GM18951 (cell line): ENCODE results near the gene EHBP1.

Source experiments
- POLR2A ChIP-seq: IDR thresholded peaks from 4 replicates; pipeline ENCODE4 v1.6.1; 2011; ENCODE audit warnings: mild to moderate bottlenecking; ENCODE audit not compliant: insufficient read length, insufficient read depth; ENCODE audit errors: extremely low read depth
- in situ Hi-C: fragments of 300-500 bp; cut with MboI; formaldehyde crosslinking; loops from one replicate; pipeline ENCODE4 v1.12.0; 2022; ENCODE audit warnings: low sequenced_read_pairs, mixed read lengths, inconsistent platforms; ENCODE audit not compliant: unreplicated experiment

The EHBP1 gene

DNA sequence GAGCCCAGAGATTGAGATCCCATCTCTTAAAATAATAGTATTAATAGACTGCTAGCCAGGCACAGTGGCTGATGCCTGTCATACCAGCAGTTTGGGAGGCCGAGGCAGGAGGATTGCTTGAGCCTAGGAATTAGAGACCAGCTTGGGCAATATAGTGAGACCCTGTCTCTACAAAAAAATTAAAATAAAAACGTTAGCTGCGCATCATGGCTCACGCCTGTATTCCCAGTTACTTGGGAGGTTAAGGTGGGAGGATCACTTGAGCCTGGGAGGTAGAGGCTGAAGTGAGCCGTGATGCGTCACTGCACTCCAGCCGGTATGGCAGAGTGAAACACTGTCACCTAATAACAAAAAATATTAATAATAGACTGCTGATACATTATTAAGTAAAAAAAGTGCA is 178.1 kb downstream of the EHBP1 start:
- no peak for TF ChIP-seq POLR2A
- in situ Hi-C loops = no loop called here

DNA sequence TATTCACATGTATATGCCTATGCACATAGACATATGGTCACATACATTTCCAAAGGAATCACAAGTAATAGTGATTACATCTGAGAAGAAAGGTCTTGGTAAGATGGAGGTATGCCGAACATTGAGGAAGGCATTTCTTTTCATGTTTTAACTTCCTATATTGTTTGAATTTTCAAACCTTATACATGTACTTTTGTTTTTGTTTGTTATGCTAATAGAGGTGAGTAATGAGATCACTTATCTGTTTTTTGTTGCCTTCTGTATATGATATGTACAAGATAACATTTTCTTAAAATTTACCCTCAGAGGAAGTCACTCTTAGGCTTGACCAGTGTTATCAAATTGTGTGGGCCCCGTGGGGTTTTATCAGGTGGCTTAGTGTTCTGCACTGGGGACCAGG is 178.6 kb downstream of the EHBP1 start:
- TF ChIP-seq POLR2A = no peak
- in situ Hi-C loops = no loop called here

DNA sequence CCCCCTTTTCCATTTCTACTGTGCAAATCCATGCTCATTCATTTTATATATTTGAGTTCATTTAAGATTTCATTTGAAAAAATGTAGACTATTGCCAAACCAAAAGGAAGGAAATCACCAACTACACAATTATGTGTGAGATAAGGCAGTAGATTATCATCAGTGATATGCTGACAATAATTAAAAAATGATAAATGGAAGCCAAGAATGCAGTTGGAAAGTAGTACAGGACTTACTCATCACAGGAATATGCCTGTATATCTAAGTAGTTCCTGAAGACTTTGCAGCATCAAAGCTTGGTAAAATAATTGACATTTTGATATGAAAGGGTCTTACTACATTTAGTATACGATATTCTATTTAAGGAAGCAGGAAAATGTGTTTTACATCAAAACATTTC is 179.0 kb downstream of the EHBP1 start:
- no peak for TF ChIP-seq POLR2A
- in situ Hi-C loops = no loop called here

DNA sequence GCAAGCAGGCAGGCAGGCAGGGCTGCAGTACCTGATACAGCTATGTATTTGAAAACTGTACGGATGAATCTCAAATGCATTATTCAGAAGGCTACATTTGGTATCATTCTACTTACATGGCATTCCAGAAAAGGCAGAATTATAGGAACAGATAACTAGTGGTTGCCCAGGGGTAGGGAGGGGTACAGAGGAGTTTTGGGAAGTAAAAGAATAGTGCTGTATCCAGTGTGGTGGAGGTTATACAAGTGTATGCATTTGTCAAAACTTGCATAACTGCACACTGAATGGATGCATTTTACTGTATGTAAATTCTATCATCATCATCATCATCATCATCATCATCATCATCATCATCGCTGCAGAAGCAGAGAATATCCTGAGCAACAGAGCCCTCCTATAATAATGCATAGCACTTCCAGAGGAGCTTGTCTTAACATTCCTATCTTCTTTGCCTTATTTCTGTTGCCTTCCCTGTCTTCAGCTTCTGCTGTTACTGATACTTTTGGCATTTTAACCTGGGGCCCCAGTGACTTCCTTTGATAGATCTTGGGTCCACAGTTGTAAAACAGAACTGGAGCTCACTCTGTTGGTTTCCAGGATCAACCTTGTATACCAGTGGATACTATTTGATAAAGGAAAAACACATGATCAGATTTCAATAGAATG is 189.6 kb downstream of the EHBP1 start:
- in situ Hi-C loops = no loop called here
- no peak for TF ChIP-seq POLR2A

DNA sequence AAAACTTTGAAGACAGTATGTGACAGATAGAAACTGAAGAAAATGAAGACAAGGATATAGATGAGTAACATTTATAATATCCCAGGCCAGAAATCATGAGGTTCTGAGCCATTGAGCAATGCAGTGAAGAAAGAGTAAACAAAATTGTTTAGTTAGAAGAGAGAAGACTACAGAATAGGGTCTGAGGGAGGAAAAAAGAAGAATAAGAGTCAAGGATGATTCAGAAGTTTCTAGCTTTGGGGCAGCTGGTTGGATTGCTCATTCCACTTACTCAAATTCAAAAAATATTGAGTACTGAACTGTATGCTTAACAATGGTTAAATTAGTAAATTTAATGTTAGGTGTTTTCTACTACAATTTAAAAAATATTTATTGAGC is 190.1 kb downstream of the EHBP1 start:
- in situ Hi-C loops = no loop called here
- TF ChIP-seq POLR2A = no peak

DNA sequence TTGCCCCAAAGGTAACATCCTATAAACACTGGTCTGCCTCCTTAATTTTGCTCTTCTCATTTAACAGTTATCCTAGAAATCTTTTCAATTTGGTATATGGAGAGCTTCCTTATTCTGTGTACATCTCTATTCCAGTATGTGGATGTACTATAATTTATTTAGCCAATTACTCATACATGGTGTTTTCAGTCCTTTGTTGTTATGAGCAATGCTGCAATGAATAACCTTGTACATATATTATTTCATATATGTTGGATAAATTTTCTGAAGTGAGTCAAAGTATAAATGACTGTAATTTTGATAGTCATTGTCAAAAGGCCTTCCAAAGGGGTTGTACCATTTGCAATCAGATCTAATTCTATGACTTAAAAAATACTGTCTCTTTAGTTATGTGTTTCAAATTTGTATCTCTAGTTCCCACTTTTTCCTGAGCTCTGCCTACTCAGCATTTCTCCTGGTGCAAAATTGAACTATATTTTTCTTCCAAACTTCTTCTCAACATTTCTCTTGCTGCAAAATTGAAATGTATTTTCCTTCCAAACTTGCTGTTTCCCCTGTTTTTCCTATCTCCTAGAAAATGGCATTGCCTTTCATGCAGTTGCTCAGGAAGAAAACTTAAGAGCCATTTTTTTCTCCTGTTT is 191.8 kb downstream of the EHBP1 start:
- in situ Hi-C loops = no loop called here
- TF ChIP-seq POLR2A = no peak

DNA sequence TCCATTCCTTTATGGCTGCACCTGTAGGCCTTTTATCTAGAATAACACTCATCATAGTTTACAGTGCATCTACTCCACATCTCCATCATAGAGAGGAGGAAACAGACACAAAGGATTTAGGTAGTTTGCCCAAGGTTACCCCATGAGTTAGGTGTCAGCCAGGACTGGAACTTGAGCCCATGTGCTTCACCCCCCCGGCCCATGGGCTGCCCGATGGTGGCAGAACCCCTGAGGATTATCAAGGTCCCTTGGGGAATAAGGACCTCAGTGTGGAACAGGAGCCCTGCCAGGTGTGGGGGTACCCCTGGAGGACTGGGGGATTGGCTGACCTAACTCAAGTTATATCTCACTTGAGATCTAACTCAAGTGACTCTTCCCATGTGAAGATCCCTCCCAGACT is 198.8 kb downstream of the EHBP1 start:
- in situ Hi-C loops = no loop called here
- TF ChIP-seq POLR2A = no peak

DNA sequence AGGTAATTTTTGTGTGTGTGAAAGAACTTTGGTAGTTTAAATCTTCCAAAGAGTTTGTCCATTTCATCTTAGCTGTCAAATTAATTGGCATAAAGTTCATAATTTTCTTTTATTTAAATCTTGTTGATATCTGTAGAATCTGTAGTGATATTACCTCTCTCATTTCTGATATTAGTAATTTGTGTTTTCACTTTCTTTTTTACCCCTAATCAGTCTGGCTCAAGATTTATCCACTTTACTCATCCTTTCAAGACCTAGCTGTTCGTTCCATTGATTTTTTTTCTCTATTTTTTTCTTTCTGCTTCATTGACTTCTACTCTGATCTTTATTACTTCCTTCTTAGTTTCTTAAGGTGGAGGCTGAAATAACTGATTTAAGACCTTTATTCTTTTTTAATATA is 202.6 kb downstream of the EHBP1 start:
- in situ Hi-C loops = no loop called here
- TF ChIP-seq POLR2A = no peak

DNA sequence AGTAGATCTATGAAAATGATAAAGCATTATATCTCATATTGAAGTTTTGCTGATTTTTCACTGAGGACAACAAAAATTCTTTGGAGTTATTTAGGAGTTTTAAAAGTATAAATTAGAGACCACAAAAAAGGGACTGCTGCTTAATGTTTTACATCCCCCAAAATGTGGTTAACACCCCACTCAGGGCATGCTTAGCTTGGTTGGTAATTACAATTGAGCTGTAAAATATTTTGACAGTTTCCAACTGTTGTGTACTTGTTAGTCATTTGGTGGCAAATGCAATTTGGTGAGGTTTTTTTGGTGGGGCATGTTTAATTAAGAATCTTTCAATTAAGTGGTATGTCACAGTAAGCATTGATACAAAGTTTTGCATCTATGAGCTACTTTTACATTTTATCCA is 207.8 kb downstream of the EHBP1 start:
- in situ Hi-C loops = no loop called here
- TF ChIP-seq POLR2A = no peak

DNA sequence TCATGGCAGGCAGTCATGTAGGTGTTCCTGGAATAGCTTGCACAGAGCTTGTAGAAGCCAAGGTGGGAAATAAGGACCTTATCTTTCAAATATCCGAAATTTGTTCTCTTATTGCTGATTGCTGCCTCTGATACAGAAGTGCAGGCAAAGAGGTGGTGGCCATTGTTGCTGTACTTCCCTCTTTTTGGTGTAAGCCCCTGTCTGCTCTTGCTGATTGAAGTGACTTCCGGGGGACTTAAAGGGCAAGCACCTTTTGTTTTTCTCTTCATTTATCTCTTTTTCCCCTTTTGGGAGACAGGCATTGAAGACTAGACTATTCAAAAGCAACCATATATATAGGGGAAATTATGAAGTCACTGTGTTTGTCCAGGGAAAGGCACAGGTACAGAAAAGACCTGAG is 213.5 kb downstream of the EHBP1 start:
- TF ChIP-seq POLR2A = no peak
- in situ Hi-C loops = no loop called here

DNA sequence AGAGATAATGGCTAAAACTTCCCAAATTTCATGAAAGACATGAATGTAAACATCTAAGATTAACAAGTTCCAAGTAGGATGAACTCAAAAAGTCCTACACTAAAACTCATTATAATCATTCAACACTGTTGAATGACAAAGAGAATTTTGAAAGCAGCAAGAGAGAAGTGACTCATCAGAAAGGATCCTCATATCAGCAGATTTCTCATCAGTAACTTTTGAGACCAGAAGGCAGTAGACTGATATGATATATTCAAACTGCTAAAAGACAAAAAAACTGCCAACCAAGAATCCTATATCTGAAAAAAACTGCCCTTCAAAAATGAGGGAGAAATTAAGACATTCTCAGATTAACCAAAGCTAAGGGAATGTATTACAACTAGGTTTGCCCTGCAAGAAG is 214.6 kb downstream of the EHBP1 start:
- in situ Hi-C loops = no loop called here
- no peak for TF ChIP-seq POLR2A

DNA sequence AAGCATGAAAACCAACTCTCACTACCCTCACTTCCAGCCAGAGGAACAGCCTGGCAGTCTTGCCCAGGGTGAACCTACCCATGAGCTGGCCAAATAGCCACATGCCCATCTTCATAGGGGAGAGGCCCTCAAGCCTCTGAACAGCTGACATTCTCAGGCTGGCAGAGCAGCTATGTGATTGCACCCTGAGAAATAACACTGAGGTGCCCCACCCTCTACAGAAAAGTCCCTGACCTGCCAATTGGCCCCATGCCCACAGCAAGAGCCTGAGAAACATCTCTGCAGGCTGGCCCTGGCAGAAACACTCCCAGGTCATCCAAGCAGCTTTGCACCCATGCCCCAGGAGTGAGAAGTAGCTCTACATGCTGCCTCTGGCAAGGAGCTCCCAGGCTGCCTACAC is 217.7 kb downstream of the EHBP1 start:
- no peak for TF ChIP-seq POLR2A
- in situ Hi-C loops = no loop called here

DNA sequence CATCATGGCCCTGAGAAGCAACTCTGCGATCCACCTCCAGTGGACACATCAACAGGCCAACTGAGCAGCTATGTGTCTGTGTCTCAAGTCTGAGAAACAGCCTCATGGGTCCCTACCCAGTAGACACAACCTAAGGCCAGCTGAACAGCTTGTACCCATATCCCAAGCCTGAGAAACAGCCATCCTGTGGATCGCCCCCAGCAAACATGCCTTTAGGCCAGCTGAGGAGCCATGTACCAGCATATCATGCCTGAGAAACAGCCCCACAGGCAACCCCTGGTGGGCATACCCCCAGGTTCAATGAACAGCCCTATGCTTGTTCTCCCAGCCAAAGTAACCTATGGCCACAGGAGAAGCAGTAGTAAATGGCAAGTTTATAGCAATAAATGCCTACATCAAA is 218.4 kb downstream of the EHBP1 start:
- in situ Hi-C loops = no loop called here
- no peak for TF ChIP-seq POLR2A

DNA sequence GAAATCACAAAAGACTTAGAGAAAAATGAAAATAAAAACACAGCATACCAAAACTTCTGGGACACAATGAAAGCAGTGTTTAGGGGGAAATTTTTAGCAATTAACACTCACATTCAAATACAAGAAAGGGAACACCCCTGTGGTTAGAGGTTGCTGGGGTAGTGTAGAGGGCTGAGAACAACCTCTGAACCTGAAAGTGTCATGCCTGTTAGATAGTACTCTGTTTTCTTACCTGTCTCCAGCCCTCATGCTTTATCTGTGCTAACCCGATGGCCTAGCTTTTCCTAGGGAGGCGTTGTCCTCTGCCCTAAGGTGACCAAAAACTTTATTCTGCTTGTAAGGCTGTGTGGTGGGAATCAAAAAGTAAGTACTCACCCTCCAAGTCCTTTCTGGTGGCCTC is 222.5 kb downstream of the EHBP1 start:
- TF ChIP-seq POLR2A = no peak
- in situ Hi-C loops = no loop called here

DNA sequence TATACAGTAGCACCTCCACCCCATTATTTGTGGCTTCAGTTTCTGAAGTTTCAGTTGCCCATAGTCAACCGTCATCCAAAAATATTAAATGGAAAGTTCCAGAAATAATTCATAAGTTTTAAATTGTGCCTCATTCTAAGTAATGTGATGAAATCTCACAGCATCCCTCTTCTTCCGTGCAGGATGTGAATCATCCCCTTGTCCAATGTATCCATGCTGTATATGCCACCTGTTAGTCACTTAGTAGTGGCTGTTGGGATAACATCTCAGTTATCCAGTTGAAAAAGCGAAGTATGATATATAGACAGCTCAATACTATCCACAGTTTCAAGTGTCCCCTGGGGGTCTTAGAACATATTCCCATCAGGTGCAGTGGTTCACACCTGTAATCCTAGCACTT is 226.0 kb downstream of the EHBP1 start:
- in situ Hi-C loops = no loop called here
- no peak for TF ChIP-seq POLR2A

DNA sequence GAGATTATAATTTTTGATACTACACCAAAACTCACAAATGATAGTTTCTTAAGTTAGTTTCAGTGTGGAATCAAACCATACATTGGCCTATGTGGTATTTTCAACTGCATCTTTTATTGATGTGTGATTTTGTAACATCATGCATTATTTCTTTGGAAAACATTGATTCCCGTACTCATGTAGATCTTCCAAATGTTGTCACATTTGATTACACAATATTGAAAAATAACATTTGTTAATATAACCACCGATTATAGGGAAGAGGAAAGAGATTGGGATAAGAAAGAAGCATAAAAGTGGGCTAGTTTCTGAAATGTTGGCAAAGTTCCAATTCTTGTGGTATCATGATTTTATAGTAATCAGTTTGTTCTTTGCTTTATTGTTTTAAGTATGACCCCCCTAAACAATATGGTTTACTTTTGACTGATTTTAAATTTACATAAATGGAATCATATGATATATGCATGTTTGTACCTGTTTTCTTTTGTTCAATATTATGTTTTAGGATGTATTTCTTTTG is 227.9 kb downstream of the EHBP1 start:
- no peak for TF ChIP-seq POLR2A
- in situ Hi-C loops = no loop called here
